Activated CD4-positive, alpha-beta T cell treated with anti-CD3 and anti-CD28 coated beads for 48 hours (primary cell): ENCODE measurements around the gene SLC44A5.

Experiments
- DNase-seq: peaks from one replicate; pipeline ENCODE4 v3.0.0-alpha.2; 2020

SLC44A5 gene

DNA sequence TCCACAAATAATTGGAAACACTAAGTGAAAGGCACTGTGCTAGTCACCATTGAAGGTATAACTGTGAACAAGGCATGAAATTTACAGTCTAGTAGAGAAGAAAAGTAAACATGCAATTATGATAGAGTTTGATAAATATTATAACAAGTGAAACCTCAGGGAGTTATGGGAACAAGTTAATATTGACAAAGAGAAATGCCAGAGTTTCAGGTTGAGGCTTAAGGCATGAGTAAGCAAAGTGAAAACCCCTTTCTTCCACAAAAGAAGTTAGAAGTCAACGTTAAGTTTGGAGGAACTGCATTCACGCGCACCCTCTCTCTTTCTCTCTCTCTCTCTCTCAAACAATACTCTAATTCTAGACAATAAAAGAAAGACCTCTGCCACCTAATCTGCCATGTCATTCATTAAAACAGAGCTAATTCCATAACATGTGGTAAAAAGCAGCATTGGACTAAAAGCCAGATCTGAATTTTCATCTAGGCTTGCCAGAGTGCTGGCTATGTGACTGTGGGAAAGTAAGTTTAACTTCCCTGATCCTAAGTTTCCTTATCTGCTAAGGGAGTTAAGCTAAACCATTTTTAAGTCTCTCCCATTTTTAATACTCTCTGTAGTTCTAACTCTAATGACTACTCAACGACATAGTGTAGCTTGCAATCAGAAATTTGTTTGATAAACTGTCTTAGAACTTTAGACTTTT lies 22.0 kb downstream of the SLC44A5 start:
- DNase-seq: no peak

GRCh38 chr1:75587692-75588091 lies 23.2 kb downstream of the SLC44A5 start:
- no peak for DNase-seq

DNA sequence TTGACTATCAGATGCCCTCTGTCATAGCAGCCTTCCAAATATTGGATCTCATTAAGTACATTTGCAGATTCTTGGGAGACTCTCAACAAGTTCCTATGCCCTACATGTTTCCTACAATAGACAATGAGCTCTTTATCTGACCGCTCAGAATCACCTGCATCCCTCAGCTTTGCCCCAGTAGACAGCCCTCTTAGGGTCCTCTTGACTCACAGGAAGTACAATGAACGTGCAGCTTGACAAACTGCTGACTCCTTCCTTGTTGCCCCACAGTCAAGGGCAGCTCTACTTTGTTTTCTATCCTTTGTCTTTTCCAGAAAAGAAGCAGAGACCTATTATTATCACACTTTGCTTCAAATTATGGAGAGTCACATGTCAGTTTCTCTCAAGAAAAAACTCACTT lies 27.6 kb downstream of the SLC44A5 start:
- no peak for DNase-seq

- no peak for DNase-seq
Observed at GRCh38 chr1:75582725-75583261, 28.1 kb downstream of the SLC44A5 start.

DNA sequence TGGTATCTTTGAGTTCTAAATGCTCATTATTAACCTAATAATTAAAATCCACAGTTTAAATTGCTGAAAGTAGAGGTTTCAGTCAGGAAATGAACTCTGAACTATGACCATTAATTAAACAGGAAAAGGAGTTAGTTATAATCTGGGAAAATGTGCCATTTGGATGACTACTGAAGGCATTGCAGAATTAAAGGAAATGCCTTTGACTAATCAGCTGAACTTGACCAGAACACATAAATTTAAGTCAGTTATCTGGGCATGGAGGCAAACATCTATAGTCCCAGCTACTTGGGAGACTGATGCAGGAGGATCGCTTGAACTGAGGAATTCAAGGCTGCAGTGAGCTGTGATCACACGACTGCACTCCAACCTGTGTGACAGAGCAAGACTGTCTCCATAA lies 31.9 kb downstream of the SLC44A5 start:
- DNase-seq: no peak

GRCh38 chr1:75575837-75576236 lies 35.1 kb downstream of the SLC44A5 start:
- DNase-seq: no peak

DNA sequence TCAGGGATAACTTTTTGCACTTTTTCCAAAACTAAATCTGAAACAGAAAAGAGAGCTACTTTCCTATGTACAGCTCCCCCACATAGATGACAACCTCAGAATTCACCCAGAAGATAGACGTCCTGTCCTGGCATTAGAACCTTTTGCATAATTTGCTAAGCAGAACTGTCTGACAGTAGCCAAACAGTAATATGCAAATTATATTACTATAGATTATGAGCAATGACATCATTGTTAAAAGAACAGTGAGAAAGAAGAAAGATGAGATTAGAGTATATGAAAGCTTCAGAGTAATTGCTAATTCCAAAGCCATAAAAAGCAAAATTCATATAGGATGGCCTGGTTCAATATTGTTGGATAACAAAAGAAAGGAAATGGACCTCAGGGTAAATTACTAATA lies 43.7 kb downstream of the SLC44A5 start:
- DNase-seq: no peak

DNA sequence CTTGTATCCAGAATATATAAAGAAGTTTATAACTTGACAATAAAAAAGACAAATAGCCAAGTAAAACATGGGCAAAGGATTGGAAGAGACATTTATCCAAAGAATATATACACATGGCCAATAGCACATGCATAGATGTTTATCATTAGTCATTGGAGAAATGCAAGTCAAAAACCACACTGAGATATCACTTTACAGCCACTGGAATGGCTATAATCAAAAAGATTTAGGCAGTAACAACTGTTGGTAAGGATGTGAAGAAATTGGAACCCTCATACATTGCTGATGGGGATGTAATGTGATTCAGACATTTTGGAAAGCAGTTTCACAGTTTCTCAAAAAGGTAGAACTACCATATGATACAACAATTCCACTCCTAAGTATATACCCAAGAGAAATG lies 51.1 kb downstream of the SLC44A5 start:
- no peak for DNase-seq

GRCh38 chr1:75559136-75559535 lies 51.8 kb downstream of the SLC44A5 start:
- DNase-seq: no peak

DNA sequence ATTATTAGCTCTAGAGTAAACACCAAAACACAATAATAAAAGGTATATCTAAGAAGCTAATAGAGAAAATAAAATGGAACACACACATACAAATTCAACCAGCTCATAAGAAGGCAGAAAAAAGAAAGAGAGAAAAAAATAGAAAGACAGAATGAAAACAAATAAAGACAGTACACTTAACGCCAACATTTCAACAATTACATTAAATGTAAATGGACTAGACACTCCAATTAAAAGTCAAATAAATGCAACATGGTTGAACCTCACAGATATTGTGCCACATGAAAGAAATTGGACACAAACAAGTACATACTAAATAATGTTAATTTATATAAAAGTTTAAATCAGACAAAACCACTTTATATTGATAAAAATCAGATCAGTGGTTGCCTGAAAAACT lies 56.0 kb downstream of the SLC44A5 start:
- no peak for DNase-seq

DNA sequence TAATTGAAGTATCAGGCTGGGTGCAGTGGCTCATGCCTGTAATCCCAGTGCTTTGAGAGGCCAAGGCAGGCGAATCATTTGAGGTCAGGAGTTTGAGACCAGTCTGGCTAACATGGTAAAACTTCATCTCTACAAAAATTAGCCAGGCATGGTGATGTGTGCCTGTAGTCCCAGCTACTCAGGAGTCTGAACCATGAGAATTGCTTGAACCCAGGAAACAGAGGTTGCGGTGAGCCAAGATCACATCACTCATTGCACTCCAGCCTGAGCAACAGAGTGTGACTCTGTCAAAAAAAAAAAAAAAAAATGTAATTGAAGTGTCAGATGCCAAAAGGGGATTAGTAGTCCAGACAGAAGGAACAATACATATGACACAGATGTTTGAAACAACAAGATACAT lies 56.7 kb downstream of the SLC44A5 start:
- no peak for DNase-seq

- DNase-seq: no peak
Observed at GRCh38 chr1:75550559-75550958, 60.4 kb downstream of the SLC44A5 start.

GRCh38 chr1:75548721-75549480 lies 62.0 kb downstream of the SLC44A5 start:
- DNase-seq: no peak

DNA sequence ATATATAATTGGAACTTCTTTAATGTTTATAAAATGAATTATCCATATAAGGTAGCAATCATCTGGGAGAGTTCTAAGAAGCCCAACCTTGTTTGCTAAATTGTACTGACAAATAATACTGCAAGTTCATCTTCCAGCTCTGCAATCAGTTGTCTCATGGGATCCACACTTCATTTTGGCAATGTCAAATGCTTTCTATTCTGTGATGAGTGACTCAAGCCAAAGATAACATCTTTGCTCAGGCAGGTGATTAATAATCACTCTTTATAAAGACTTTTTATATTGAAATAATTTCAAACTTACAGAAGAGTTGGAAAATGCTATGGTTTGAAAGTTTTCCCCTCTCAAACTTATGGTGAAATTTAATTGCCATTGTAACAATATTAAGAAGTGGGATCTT lies 67.2 kb downstream of the SLC44A5 start:
- DNase-seq: no peak

GRCh38 chr1:75542818-75543570 lies 67.9 kb downstream of the SLC44A5 start:
- DNase-seq: no peak

DNA sequence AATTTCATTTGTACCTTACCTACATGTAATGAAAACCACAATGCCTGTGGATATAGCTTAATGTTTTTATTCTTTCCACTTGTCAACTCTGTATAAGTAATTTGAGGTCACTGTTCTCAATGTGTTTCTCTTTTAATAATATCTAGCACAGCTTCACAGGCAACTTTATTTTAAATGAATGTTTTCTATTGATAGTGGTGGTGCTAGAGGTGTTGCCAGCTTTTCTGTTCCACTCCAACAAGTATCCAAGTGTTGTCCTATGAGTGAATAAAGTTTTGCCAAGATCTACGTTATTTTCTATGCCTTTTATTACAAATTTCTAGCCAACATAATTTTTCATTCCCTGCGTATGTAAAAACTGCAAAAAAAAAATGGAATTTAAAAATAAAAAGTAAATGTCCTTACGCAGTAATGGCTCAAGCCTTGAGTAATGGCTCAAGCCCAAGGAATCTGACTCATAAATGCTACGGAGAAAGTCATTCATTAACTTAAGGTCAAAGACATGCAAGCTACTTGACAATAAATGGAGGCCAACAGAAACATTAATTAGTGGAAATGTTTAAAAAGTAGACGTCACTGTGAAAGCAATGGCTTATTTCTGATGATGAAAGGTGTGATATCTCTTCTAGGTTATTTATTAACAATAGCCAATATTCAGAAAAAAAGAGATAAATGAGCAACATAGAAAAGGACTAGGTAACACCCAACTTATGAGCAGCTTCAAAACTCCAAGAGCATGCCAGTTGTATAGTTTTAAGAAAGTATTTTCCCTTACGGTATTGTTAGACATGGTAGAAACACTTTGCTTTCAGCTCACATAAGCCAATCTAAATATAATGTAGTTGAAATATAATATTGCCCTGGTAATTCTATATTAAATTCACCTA lies 71.4 kb downstream of the SLC44A5 start:
- no peak for DNase-seq

GRCh38 chr1:75533085-75533484 lies 77.8 kb downstream of the SLC44A5 start:
- DNase-seq: no peak

GRCh38 chr1:75531570-75531969 lies 79.3 kb downstream of the SLC44A5 start:
- no peak for DNase-seq

- no peak for DNase-seq
Observed at GRCh38 chr1:75529488-75529887, 81.4 kb downstream of the SLC44A5 start.

DNA sequence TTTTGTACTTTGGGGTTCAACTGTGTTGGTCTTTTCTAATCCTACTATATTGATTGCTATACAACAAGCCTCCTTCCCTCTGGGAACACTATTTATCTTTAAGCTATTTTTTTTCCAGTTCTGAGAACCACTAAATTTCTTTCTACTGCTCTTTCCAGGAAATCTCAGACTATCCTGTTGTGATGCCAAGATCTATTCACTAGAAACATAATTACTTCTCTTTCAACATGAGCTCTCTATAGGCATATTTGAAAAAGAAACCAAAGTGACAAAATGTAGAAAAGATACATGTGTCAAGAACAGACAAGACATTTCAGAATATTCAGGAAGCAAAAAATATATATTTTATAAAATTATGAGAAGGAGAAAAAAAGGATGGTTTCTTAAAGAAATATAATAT lies 82.9 kb downstream of the SLC44A5 start:
- DNase-seq: no peak

DNA sequence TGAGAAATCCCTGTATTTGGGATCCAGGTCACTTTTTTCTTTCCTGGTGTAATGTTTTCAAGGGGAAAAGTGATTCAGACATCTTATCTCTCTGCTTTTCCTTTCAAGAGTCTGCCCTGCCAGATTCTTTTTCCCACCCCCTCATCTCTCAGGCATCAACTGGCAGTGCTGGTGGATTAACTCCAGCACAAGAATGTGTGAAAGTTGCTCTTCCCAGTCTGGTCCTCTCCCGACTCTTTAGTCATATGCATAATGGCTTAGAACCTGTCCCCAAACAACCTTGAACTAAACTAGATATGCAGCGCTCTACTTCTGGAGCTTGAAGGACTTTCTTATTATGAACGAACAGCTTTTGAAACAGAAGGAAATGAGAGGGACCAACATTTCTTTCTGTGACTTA lies 88.5 kb downstream of the SLC44A5 start:
- DNase-seq: no peak

DNA sequence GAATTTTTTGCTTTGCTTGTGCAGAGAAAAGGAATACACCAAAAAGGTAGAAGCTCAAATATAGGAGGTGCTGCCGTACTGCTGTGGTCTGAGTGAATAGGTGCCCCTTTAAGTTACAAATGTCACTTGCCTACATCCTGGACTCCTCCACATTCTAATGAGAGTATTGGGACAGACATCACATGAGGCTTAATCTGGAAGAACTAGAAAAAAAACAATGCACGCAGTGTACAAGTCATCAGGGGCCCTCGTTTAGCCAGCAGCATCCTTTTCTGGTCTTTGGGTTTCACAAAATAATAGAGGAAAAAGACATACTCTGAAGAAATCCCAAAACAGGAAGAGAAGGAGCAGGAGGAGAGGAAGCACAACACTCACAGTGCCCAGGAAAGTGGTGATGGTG lies 89.3 kb downstream of the SLC44A5 start:
- DNase-seq: no peak
